Suprapubic skin (tissue), 4 donors: ENCODE measurements around the gene PRLR. TPM values are rescaled to one million over a fixed set of nuclear protein-coding genes. Genes with fewer than 3 reads are reported as not detected.
A peak's percentile ranks its signal among the peaks of the same experiment; 100 is the strongest.

Experiments used
- DNase-seq, 2 donors: peaks; one replicate each; pipeline ENCODE4 v3.0.0-alpha.2; 2019; ENCODE audit warnings: low spot score in 2 of 2
- H3K27ac ChIP-seq: fragments of 200-600 bp; sonication (generic); one replicate; pipeline ENCODE4 v1.5.1; 2019
- H3K27me3 ChIP-seq: fragments of 200-600 bp; sonication (generic); one replicate; pipeline ENCODE4 v1.5.1; 2019
- H3K36me3 ChIP-seq: fragments of 200-600 bp; sonication (generic); one replicate; pipeline ENCODE4 v1.5.1; 2019
- H3K4me1 ChIP-seq: fragments of 200-600 bp; sonication (generic); one replicate; pipeline ENCODE4 v1.5.1; 2019
- H3K4me3 ChIP-seq: fragments of 200-600 bp; sonication (generic); one replicate; pipeline ENCODE4 v1.5.1; 2019; ENCODE audit warnings: mild to moderate bottlenecking
- H3K9me3 ChIP-seq: fragments of 200-600 bp; sonication (generic); one replicate; pipeline ENCODE4 v1.5.1; 2019
- CTCF ChIP-seq, 2 donors: fragments of 200-600 bp in 1 of 2; fragments of 450-650 bp in 1 of 2; sonication (generic) in 1 of 2; IDR thresholded peaks; one replicate each; pipeline ENCODE4 v1.5.1; 2016 to 2019; ENCODE audit warnings: antibody characterized with exemption in 2 of 2, mild to moderate bottlenecking in 1 of 2, moderate library complexity in 1 of 2
- EP300 ChIP-seq: sonication (generic); formaldehyde crosslinking; IDR thresholded peaks from one replicate; pipeline ENCODE4 v1.6.1; 2017; ENCODE audit warnings: antibody characterized with exemption
- POLR2A ChIP-seq, 2 donors: fragments of 450-650 bp; IDR thresholded peaks; one replicate each; pipeline ENCODE4 v1.6.1; 2017; ENCODE audit warnings: antibody characterized with exemption in 2 of 2, mild to moderate bottlenecking in 2 of 2, moderate library complexity in 2 of 2
- POLR2AphosphoS5 ChIP-seq, 3 donors: sonication (generic); formaldehyde crosslinking; IDR thresholded peaks; one replicate each; pipeline ENCODE4 v1.6.1; 2017; ENCODE audit warnings: antibody characterized with exemption in 3 of 3
- WGBS: methylation state at CpG from one replicate; pipeline ENCODE4 v1.1.5; 2018; 5-methylcytosine and 5-hydroxymethylcytosine counted together
- total RNA-seq, 4 donors: library from RNA; depleted of rRNA; stranded (reverse); fragments of >200 nt; gene quantifications; one replicate each; pipeline ENCODE4 v1.1.0, GENCODE V29; 2016

PRLR gene
- total RNA-seq, 4 donors from 2014 or later: 8.0 to 18.7 (median 17.6) TPM

- DNase-seq: no peak
- peak overlapping the region; percentile 51 for H3K27ac ChIP-seq
- H3K4me3 ChIP-seq: no peak overlapping the region
- TF ChIP-seq CTCF (IDR thresholded peaks at IDR 0.05) (peak in 1 of 2 donors; percentile 31), EP300 (no peak), POLR2AphosphoS5 (IDR thresholded peaks at IDR 0.05) (peak in 1 of 3 donors; percentile 55), POLR2A (IDR thresholded peaks at IDR 0.05) (no peak)
- 54% methylated on average over 3 of the region's 3 CpGs for WGBS
- no peaks in the 10 kb centered on the region for H3K27me3 ChIP-seq
- no peaks in the 10 kb centered on the region for H3K36me3 ChIP-seq
- H3K4me1 ChIP-seq: peaks cover 13% of the 10 kb centered on the region
- no peaks in the 10 kb centered on the region for H3K9me3 ChIP-seq
These were observed 16.7 kb downstream of the PRLR start for GRCh38 chr5:35213608-35214007.

- DNase-seq: no peak
- no peaks in the 10 kb centered on the region for H3K36me3 ChIP-seq
- no peak overlapping the region for H3K27ac ChIP-seq
- WGBS: 83% methylated on average over 3 of the region's 3 CpGs
- no peaks in the 10 kb centered on the region for H3K9me3 ChIP-seq
- H3K4me1 ChIP-seq: peaks cover 13% of the 10 kb centered on the region
- H3K27me3 ChIP-seq: no peaks in the 10 kb centered on the region
- TF ChIP-seq POLR2A (IDR thresholded peaks at IDR 0.05) (no peak), POLR2AphosphoS5 (IDR thresholded peaks at IDR 0.05) (no peak), CTCF (IDR thresholded peaks at IDR 0.05) (no peak), EP300 (no peak)
- no peak overlapping the region for H3K4me3 ChIP-seq
These were observed 17.9 kb downstream of the PRLR start for GRCh38 chr5:35212122-35212982.

- peaks cover 17% of the 10 kb centered on the region for H3K4me1 ChIP-seq
- 96% methylated on average over 3 of the region's 3 CpGs for WGBS
- H3K36me3 ChIP-seq: no peaks in the 10 kb centered on the region
- H3K4me3 ChIP-seq: no peak overlapping the region
- H3K27me3 ChIP-seq: no peaks in the 10 kb centered on the region
- H3K27ac ChIP-seq: no peak overlapping the region
- H3K9me3 ChIP-seq: no peaks in the 10 kb centered on the region
- TF ChIP-seq POLR2A (IDR thresholded peaks at IDR 0.05): no peak
- TF ChIP-seq CTCF (IDR thresholded peaks at IDR 0.05): no peak
- no peak for TF ChIP-seq POLR2AphosphoS5 (IDR thresholded peaks at IDR 0.05)
- TF ChIP-seq EP300: no peak
- no peak for DNase-seq
These were observed 20.4 kb downstream of the PRLR start for GRCh38 chr5:35209862-35210261.

GRCh38 chr5:35205606-35206005 is 24.7 kb downstream of the PRLR start:
- WGBS: 58% methylated on average over 1 of the region's 1 CpG
- DNase-seq: no peak
- H3K36me3 ChIP-seq: no peaks in the 10 kb centered on the region
- no peak for TF ChIP-seq CTCF (IDR thresholded peaks at IDR 0.05)
- H3K27me3 ChIP-seq: no peaks in the 10 kb centered on the region
- H3K4me1 ChIP-seq: peaks cover 14% of the 10 kb centered on the region
- H3K4me3 ChIP-seq: no peak overlapping the region
- H3K27ac ChIP-seq: no peak overlapping the region
- no peaks in the 10 kb centered on the region for H3K9me3 ChIP-seq

GRCh38 chr5:35205186-35205585 is 25.1 kb downstream of the PRLR start:
- Histone ChIP-seq H3K27ac (no peak overlapping the region), H3K4me3 (no peak overlapping the region), H3K27me3 (no peaks in the 10 kb centered on the region), H3K9me3 (no peaks in the 10 kb centered on the region), H3K4me1 (peaks cover 14% of the 10 kb centered on the region), H3K36me3 (no peaks in the 10 kb centered on the region)
- no peak for DNase-seq
- 56% methylated on average over 2 of the region's 2 CpGs for WGBS
- TF ChIP-seq EP300 (no peak), POLR2A (IDR thresholded peaks at IDR 0.05) (no peak), CTCF (IDR thresholded peaks at IDR 0.05) (no peak), POLR2AphosphoS5 (IDR thresholded peaks at IDR 0.05) (no peak)
